Measurements from ENCODE around the gene PLCB3. TPM values are rescaled to one million over a fixed set of nuclear protein-coding genes. Genes with fewer than 3 reads are reported as not detected.
"Not testable (repeated sequence)": the region's sequence is repeated elsewhere in the genome, so short reads cannot be mapped to it uniquely, and the experiment has no call there.

Gene PLCB3
- total RNA-seq, 4 donors from 2014 or later: 33.3 to 46.9 (median 36.3) TPM

DNA sequence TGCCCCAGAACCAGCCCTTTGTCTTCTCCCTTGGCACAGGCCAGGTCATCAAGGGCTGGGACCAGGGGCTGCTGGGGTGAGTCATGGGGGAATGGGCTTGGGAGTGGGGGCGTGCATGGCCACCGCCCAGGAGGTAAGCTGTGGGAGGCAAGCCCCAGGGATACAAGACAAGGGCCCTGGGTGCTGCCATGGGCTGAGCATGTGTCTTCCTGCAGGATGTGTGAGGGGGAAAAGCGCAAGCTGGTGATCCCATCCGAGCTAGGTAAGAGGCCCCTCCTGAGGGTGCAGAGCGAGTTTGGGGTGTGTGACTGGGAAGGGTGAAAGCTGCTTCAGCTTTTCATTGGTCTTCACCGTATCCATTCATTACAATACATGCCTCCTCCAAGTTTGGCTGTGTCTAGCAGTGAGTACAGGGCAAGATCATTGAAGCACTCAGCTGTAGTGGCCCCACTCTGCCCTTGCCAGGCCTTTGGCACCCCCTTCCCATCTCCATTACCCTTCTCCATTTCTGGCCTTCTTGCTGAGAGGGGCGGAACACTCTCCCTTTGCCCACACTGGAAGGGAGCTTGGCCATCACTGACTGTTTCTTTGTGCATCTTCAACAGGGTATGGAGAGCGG lies 8.0 kb upstream of the PLCB3 start:
- Histone ChIP-seq H3K27me3 (no peaks in the 10 kb centered on the region), H3K4me3 (no peak overlapping the region), H3K36me3 (peaks cover 21% of the 10 kb centered on the region), H3K27ac (no peak overlapping the region), H3K4me1 (peaks cover 74% of the 10 kb centered on the region), H3K9me3 (no peaks in the 10 kb centered on the region)
- DNase-seq (ENCODE audit: low spot score in 2 of 2): no peak
- WGBS: 85% methylated on average over 6 of the region's 8 CpGs
- no peak for TF ChIP-seq POLR2AphosphoS5 (IDR thresholded peaks at IDR 0.05)
- no peak for TF ChIP-seq EP300 (IDR thresholded peaks at IDR 0.05)
- no peak for TF ChIP-seq POLR2A (IDR thresholded peaks at IDR 0.05)
- TF ChIP-seq, protein P1, sequence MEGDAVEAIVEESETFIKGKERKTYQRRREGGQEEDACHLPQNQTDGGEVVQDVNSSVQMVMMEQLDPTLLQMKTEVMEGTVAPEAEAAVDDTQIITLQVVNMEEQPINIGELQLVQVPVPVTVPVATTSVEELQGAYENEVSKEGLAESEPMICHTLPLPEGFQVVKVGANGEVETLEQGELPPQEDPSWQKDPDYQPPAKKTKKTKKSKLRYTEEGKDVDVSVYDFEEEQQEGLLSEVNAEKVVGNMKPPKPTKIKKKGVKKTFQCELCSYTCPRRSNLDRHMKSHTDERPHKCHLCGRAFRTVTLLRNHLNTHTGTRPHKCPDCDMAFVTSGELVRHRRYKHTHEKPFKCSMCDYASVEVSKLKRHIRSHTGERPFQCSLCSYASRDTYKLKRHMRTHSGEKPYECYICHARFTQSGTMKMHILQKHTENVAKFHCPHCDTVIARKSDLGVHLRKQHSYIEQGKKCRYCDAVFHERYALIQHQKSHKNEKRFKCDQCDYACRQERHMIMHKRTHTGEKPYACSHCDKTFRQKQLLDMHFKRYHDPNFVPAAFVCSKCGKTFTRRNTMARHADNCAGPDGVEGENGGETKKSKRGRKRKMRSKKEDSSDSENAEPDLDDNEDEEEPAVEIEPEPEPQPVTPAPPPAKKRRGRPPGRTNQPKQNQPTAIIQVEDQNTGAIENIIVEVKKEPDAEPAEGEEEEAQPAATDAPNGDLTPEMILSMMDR (IDR thresholded peaks at IDR 0.05): no peak

DNA sequence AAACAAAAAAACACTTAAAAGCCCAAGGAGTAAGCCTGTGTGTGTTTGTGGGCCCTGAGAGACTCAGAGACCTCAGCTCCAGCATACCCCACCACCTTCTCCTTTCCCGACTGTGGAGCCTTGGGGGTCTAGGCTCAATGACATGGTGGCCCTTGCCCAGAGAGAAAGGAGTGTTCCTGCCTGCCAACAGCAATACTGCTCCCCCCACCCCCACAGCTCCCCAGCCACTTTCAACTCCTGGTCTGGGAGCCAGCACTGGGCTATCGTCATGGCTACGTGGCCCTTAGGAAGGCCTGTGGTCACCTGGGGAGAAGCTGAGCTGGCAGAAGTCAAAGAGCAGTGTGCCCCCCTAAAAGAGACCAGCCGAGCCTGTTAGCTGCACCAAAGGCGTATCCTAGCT lies 7.2 kb upstream of the PLCB3 start:
- no peaks in the 10 kb centered on the region for H3K9me3 ChIP-seq
- TF ChIP-seq, protein P1 (IDR thresholded peaks at IDR 0.05): no peak
- TF ChIP-seq POLR2AphosphoS5 (IDR thresholded peaks at IDR 0.05): no peak
- TF ChIP-seq POLR2A (IDR thresholded peaks at IDR 0.05): no peak
- TF ChIP-seq EP300 (IDR thresholded peaks at IDR 0.05): no peak
- DNase-seq (ENCODE audit: low spot score in 2 of 2): no peak
- 59% methylated on average over 5 of the region's 5 CpGs for WGBS
- H3K4me3 ChIP-seq: no peak overlapping the region
- peaks cover 67% of the 10 kb centered on the region for H3K4me1 ChIP-seq
- no peak overlapping the region for H3K27ac ChIP-seq
- peaks cover 14% of the 10 kb centered on the region for H3K36me3 ChIP-seq
- no peaks in the 10 kb centered on the region for H3K27me3 ChIP-seq

DNA sequence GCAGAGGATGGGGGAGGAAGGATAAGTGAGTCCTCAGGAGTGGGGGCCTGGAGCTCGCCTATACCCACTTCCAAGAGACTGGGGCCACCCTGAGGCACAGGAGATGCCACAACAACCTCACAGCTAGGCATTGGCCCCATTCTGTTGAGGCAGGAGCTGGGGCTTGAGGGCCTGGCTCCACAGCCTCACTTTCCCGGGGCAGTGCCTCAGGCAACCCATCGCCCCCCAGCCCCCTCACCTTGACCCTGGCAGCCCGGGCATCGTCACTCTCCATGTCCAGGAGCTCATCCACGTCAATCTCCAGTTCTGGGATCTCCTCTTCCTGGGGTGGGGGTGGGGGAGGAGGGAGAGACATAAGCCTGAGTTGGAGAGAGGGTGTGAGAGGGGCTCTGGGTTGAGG lies 6.4 kb upstream of the PLCB3 start:
- Histone ChIP-seq H3K27me3 (no peaks in the 10 kb centered on the region), H3K9me3 (no peaks in the 10 kb centered on the region), H3K36me3 (peaks cover 12% of the 10 kb centered on the region), H3K4me1 (peaks cover 59% of the 10 kb centered on the region), H3K27ac (peak overlapping the region; percentile 91), H3K4me3 (peak overlapping the region; percentile 75)
- DNase-seq (ENCODE audit: low spot score in 2 of 2): no peak
- 40% methylated on average over 2 of the region's 6 CpGs for WGBS
- TF ChIP-seq EP300 (IDR thresholded peaks at IDR 0.05): no peak
- TF ChIP-seq POLR2A (IDR thresholded peaks at IDR 0.05): no peak
- TF ChIP-seq POLR2AphosphoS5 (IDR thresholded peaks at IDR 0.05): no peak
- TF ChIP-seq, protein P1 (IDR thresholded peaks at IDR 0.05): no peak

DNA sequence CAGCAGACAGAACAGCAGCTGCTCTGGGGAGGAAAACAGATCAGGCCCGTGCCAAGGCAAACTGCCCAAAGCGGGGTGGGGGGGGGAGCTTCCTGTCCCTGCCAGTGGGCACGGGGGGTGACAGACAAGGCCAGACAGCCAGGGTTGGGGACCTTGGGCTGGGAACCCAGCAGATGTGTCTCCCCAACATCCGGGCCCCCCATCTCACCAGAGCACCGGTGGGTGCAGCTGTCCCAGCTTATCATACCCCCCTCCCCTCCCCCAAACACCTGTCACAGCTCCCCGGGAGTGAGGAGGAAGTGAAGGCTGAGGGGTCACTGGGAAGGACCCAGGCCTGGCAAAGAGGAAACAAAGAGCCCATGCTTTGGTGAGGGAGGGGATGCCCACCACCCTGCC lies 5.9 kb upstream of the PLCB3 start:
- Histone ChIP-seq H3K27ac (peak overlapping the region; percentile 91), H3K27me3 (no peaks in the 10 kb centered on the region), H3K4me3 (peak overlapping the region; percentile 75), H3K36me3 (peaks cover 12% of the 10 kb centered on the region), H3K9me3 (no peaks in the 10 kb centered on the region), H3K4me1 (peaks cover 56% of the 10 kb centered on the region)
- DNase-seq (ENCODE audit: low spot score in 2 of 2): no peak
- WGBS: 7% methylated on average over 2 of the region's 6 CpGs
- TF ChIP-seq POLR2A (IDR thresholded peaks at IDR 0.05) (no peak), EP300 (IDR thresholded peaks at IDR 0.05) (no peak), POLR2AphosphoS5 (IDR thresholded peaks at IDR 0.05) (no peak)
- TF ChIP-seq, protein P1 (IDR thresholded peaks at IDR 0.05): no peak

DNA sequence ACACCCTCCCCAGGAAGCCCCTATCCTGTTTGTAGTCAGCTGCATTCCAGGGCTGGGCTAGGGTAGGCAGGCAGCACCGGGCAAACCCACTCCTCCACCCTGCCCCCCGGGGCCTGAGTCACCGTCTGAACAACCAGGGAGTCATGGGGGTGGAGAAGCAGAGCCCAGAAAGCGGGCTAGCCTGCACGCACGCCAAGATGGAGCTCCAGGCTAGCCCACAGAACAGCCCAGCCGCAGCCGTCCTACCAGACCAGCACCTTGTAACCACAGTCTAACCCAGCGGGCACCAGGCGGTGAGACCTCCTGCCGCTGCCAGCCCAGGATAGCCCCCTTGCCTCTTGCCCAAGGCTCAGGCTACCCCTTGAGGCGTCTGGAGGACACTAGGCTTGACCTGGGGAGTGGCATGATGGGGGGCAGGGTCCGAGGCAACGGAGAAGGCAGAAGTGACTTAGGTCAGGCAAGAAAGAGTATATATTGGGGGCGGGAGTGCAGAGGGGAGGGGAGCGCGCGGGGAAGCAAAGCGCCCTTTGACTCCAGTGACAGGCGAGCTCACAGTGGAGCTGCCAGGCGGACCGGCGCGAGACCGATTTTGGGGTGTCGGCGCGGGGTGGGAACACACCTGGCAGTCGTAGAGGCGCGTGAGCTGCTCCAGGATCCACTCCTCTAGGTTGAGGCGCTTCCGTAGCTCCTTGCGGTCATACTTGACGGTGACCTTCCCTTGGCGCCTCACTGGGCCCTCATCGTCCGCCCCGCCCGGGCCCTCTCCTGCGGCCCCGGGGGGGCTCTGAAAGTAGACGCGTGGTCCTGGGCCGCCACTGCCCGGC lies 5.3 kb upstream of the PLCB3 start:
- Histone ChIP-seq H3K27ac (peak overlapping the region; percentile 91), H3K4me1 (peaks cover 59% of the 10 kb centered on the region), H3K9me3 (no peaks in the 10 kb centered on the region), H3K36me3 (peaks cover 12% of the 10 kb centered on the region), H3K4me3 (peak overlapping the region; percentile 75), H3K27me3 (no peaks in the 10 kb centered on the region)
- DNase-seq (ENCODE audit: low spot score in 2 of 2): peak in 1 of 2 donors; percentile 94
- TF ChIP-seq POLR2A (IDR thresholded peaks at IDR 0.05) (no peak), POLR2AphosphoS5 (IDR thresholded peaks at IDR 0.05) (peak in 1 of 3 donors; percentile 56), EP300 (IDR thresholded peaks at IDR 0.05) (no peak)
- TF ChIP-seq, protein P1 (IDR thresholded peaks at IDR 0.05): no peak
- WGBS: 1% methylated on average over 21 of the region's 46 CpGs

DNA sequence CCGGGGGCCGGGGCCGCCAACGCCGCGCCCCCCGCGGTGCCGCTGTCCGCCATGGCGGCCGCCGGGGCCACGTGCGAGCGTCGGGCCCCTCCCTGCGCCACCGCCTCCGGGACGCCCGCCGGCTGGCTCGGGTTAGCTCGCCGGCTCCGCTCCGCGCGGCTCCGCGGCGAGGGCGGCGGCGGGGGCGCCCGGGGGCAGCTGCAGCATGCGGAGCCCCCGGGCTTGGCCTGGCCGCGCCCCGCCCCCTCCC lies 4.8 kb upstream of the PLCB3 start:
- WGBS: no CpG with 5 or more reads among the region's 43 CpGs
- H3K4me3 ChIP-seq: peak overlapping the region; percentile 75
- H3K9me3 ChIP-seq; DNase-seq (ENCODE audit: low spot score in 2 of 2); H3K27me3 ChIP-seq: not testable (repeated sequence)
- peak overlapping the region; percentile 91 for H3K27ac ChIP-seq
- H3K36me3 ChIP-seq: peaks cover 12% of the 10 kb centered on the region
- H3K4me1 ChIP-seq: peaks cover 61% of the 10 kb centered on the region

All from suprapubic skin (tissue), 4 donors.